Esophagus mucosa (tissue), 1 donor: ENCODE measurements around the gene PTGES2. TPM values are rescaled to one million over a fixed set of nuclear protein-coding genes. Genes with fewer than 3 reads are reported as not detected.

Source experiments
- ATAC-seq: fragments of 200-7000 bp; cut with Tn5 transposase; one replicate; pipeline ENCODE4 v1.9.1; 2020
- total RNA-seq: library from RNA; stranded (reverse); gene quantifications from one replicate; pipeline ENCODE4 v1.2.4, GENCODE V29; 2023
- donor health status: DM: yes; HTN: yes; CAD: no.

The PTGES2 gene
- 52.0 TPM for total RNA-seq

DNA sequence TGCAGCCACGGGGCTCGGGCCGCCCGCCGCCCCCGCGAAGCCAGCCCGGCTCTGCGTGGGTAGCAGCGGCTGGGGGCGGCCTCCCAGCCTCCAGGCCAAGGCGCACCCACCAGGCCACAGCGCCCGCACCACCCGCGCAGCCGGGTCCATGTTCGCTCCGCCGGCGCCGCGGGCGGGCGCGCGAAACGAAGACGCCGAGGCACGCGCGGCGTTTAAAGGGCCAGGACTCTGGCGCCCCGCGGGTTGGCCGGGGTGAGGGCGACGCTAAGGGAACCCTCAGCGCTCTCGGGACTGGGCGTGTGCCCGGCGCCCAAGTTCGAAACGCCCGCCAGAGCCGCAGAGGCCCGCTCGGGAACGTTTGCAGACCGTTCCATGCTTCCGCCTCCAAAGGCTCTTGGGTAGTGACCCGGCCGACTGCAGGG is at the start of gene PTGES2:
PTGES2 (minus strand) TSS at position 162 of the 422 bp plus-strand sequence; CDS start at position 150, 12 bp downstream.
- peak; percentile 71 for ATAC-seq

DNA sequence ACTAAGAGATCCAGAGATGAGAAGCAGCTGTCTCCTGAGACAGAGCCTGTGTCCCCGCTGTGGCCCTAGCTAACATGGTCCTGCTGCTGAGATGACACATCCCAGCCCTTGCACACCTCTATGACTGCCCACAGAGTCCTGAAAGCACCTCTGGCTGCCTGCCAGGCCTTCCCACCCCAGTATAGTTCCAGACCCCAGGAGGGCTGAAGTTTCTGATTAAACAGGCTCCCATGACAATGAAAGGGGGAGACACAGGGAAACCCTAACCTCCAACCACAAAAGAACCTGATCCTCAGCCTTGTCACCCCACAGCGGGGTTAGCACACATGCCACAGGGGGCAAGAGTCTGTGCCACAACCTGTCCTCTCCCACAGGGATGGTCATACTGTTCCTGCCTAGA is 48.2 kb upstream of the PTGES2 start:
- ATAC-seq = no peak

DNA sequence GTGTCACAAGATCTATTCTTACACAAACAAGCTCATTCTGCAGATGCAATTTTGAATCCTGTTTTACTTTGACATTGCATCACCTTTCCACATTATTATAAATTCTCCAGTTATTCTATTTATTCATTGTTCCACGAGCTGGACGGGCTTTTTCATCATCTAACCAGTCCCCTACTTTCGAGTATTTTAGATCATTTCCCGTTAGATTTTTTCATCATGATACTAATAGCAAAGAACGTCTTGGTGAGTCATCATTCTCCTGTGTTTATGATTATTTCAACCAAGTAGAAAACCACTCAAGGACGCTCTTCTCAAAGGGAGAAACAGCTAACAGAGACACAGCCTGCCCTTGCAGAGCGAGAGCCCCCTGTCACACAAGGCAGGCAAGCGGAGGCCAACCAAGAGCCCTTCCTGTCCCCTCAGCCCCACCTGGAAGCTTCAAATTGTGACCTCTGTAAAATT is 47.6 kb upstream of the PTGES2 start:
- ATAC-seq = no peak

DNA sequence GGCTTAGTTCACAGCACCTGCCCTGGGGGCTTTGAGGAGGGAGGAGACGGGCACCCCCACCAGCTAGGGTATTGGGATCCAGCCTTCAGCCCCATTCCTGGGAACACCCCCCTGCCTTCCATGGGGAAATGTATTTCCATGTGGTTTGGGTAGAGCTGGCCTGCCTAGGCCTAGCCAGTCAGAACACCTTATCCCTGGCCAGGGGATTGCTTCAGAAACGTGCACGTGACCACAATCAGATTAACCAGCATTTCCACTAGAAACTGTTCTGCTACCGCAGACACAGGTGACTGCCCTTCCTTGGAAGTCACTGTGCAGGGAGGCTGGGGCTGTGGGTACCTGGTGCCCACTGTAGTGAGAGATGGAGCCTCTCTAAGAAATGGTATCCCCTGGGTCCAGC is 46.5 kb upstream of the PTGES2 start:
- no peak for ATAC-seq

DNA sequence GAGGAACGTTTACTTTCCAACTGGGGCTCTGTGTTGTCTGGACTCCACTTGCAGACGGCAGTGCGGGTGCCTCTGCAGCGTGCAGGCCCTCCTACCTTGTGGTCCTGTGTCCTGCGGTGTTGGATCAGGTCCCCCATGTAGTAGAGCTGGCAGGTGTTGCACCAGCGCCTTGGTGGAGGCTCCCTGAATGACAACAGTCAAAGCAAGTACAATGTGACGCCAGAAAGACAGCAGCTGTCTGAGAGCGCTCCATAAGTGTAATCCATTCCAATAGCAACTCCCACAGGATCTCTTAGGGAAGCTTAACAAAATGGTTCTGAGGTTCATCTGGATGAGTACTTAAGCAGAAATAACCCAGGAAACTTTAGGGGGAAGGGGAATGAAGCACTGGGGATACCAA is 42.4 kb upstream of the PTGES2 start:
- no peak for ATAC-seq

DNA sequence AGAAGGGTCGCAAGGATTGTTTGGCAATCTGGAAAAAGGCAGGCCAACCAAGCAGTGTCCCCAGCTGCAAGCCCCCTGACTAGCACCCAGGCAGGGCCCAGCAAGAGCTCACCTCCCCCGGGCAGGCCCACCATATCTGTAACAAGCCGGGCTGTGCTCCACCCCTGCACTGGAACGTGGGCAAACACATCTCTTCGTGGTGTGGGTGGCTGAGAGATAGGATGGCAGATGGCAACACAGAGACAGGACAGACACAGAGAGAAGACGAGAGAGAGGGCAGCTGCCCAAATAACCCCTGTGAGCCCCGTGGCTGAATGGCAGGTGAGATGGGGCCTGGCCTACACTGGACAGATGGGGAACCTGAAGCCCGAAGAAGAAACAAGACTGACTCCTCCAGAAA is 42.0 kb upstream of the PTGES2 start:
- ATAC-seq = no peak

DNA sequence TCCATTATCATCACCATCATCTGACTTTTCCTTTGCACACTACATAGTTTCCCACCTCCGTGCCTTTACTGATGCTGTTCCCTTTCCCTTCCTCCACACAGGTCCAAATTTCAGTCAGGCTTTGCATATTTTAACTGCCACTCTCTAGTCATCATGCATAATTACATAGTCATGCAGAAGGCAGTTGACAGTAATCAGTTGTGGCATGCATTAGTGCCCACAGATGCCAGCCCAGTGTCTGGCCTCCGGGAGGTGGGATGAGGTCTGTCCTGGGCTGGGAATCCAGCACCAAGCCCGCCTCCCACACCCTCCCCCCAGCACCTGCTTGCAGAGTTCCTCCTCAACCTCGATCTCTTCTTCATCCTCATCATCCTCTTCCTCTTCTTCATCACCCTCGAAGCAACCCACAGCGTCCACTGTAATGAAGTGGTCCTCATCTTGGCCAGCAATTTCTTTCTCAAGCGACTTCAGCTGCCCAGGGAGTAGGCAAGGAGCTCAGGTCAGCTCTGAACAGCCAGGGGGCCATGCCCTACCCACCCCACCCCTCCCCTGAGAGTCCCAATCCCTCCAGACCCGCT is 41.3 kb upstream of the PTGES2 start:
- ATAC-seq = no peak

DNA sequence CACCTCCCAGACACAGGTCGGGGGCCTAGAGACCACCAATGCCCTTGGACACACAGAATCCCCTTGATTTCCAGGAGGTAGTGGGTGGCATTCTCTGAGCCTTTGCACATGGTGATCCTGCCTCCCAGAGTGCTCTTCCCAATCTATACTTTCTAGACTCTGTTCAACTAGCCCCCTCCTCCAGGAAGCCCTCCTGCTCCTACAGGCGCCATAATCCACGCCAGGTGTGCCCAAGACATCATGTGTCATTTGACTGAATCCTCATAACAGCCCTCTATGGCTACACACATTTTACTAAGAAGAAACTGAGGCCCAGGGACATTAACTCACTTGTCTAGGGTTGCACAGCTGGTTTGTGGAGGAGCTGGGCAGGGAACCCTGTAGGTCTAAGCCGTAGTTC is 39.7 kb upstream of the PTGES2 start:
- ATAC-seq = no peak

DNA sequence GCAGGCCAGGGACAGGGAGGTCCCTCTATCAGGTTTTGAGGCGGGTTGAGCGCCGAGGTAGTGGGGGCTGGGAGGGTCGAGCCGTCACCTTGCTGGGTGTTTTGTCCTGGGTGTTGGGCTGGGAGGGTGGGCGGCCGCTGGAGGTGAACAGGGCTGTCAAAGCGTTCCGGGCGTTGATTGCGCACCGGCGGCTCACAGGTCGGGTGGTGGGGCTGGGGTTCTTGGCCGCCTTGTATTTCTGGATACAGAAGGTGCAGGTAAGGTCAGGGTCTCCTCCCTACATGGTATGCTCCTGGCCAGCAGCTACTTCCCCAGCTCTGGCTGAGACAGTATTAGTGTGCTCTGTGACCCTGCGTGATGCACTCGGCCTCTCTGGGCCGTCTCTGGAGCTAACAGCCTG is 38.6 kb upstream of the PTGES2 start:
- no peak for ATAC-seq

DNA sequence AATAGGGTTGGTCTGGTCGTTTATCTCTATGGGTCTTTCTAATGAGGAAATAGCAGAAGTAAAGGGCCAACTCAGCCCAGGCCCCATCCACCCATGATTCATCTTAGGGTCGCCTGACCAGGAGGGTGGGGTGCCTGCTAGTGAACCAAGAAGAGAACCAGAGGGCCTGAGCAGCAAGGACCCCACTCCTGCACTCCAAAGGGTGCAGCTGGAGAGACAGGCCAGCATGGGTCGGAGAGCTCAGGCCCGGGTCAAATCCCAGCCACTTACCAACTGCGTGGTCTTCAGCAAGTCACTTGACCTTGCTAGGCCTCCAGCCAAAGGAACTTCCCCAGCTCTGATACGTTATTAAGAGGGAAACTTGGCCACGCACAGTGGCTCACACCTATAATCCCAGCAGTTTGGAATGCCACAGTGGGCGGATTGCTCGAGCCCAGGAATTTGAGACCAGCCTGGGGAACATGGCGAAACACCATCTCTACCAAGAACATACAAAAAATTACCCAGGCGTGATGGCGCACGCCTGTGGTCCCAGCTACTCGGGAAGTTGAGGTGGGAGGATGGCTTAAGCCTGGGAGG is 36.9 kb upstream of the PTGES2 start:
- ATAC-seq = no peak

DNA sequence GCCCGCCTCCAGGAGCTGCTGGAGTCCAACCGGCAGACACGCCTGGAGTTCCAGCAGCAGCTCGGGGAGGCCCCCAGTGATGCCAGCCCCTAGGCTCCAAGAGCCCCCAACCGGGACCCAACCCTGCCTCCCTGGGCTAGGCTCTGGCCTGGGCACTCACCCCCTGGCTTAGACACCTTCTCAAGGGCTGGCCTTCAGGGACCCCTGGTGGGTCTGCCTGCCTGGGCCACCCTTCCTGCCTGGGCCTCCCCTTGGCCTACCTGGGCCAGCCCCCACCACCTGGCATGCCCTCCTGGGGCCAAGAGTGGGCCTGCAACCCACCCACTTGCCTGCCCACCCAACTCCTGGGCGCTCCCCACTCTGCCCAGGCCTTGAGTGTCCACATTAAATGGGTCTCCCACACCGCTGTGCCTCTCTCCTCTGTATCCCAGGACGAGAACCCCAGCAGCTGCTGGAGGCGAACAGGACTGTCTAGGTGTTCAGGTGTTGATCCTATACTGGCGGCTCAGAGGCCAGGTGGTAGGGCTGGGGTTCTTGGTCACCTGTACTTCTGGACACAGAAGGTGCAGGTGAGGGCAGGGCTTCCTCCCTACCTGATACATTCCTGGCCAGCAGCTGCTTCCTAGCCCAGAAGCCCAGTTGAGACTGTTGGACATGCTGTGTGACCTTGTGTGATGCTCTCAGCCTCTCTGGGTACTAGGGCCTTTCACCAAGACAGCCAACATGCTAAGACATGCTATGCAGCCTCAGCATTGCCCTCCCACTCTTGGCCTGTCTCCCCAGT is 36.2 kb upstream of the PTGES2 start:
- ATAC-seq = no peak

DNA sequence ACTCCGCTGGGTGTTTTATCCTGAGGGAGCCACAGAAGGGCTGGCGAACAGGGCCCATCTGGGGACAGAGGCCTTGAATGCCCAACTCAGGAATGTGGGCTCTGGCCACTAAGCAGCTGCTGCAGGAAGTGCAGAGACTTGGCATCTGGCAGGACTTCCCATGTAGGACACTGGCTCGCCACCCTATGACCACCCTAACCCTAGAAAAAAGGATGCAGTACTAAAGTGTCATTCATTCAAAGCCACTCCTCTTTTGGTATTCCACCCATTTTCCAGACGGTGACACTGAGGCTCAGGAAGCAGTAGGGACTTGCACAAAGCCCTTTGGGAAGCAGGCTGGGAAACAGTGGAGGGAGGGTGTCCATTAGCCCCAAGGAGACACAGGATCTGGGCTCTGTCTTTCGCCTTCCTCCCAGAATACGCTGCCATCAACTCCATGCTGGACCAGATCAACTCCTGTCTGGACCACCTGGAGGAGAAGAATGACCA is 35.5 kb upstream of the PTGES2 start:
- no peak for ATAC-seq

DNA sequence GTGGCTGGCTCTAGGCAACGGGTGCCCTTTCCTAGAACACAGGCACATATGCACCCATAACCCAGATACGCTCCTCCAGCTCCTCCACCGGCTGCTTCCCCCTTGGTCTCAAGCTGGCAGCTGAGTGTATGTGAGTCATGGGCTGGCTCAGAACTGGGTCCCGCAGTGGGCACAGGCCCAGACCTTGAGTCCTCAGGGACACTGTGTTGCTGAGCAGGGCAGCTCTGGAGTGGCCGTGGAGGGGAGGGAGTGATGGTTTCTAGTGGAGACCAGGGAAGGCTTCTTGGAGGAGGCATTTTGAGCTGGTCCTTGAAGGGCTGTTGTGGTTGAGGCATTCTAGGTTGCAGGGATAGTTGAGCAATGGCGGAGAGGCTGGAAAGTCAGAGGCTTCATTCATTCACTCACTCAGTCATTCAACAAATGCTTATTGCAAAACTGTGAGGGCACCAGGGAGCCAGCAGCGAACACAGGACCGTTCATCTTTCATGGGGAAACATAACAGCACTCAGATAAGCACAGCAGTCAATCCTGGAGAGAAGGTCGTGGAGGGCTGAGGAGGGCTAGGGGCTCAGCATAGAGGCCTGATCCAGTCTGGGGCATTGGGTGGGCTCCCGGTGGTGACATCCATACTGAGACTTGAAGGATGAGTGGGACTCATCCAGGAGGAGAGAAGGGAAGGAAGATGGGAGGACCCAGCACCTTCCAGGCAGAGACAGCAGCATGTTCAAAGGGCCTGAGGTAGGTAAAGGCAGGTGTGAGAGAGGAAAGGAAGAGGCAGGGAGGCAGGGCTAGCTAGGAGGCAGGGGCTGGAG is 34.9 kb upstream of the PTGES2 start:
- ATAC-seq = no peak

DNA sequence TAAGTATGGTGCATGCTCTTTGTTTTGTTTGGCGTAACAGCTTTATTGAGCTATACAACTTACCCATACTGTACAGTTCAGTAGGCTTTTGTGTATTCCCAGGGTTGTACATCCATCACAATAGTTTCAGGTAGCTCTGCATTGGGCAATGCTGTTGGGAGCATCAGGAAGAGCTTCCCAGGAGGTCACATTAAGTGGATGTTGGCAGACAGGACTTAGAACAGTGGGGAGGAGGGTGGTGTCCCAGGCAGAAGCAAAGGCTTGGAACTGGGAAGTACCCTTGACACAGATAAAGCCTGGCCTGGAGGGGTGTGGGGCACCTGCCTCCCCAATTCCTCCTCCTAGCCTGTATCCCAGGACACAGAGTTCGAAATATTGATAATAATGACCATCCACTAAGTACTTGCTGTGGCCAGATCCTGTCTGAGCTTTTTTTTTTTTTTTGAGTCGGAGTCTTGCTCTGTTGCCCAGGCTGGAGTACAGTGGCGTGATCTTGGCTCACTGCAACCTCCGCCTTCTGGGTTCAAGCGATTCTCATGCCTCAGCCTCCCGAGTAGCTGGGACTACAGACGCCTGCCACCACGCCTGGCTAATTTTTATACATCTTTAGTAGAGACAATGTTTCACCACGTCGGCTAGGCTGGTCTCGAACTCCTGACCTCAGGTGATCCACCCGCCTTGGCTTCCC is 33.8 kb upstream of the PTGES2 start:
- no peak for ATAC-seq

DNA sequence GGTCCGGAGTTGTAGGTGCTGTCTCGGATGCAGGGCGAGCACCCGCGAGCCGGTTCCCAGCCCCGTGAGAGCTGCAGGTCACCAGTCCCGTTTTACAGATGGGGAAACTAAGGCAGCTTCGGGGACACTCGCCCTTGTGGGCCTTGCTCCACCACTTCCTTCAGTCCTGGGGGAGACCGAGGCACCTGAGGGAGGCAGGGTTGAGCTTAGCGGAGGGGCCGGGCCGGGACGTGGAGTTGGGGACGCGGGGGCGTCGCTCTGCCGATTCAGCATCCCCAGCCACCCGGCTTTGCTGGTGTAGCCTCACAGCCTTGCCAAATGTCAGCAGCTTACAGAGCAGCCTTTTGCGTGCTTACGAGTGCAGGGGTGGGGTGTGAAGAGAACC is 33.1 kb upstream of the PTGES2 start:
- peak; percentile 1 for ATAC-seq

DNA sequence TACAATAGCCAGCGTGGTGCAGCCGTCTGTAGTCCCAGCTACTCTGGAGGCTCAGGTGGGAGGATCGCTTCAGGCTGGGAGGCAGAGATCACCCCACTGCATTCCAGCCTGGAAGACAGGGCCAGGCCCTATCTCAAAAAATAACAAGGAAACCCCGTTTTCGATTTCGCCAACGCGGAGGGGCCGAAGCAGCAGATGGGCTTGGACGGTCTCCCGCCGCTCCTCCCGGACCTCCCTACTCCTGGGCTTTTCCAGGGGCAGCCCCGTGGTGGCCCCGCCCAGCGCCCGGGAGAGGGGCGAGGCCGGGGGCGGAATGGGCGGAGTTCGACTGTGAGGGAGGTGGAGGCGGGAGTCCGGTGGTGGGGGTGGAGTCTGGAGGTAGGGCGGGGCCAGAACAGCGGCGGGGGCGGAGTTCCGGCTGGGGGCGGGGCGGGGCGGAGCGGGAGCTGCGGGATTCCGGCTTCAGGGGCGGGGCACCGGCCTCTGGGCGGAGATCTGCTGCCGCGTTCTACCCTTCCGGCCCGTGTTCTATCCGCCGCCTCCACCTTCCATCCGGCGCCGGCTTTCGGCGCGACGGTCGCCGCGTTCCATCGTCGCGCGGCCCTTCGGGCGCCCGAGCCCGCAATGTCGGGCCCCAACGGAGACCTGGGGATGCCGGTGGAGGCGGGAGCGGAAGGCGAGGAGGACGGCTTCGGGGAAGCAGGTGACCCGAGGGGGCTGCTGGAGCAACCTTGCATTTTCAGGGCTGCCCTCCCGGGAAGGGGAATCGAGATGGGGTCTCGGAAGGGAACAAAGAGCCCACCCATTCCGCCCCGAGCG is 32.5 kb upstream of the PTGES2 start, which contains the start of gene BBLN:
BBLN (plus strand) TSS at position 482 of the 819 bp plus-strand sequence; CDS start at position 625, 143 bp downstream.
- ATAC-seq = peak; percentile 90

DNA sequence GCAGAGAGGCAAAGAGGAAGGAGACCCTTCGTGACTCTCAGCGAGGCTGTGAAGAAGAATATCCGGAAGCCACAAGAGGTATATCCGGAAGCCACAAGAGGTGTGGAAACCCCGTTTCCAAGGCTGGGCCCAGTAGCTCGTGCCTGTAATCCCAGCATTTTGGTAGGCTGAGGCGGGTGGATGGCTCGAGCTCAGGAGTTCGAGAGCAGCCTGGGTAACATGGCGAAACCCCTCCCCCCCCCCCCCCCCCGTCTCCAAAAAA is 31.9 kb upstream of the PTGES2 start:
- ATAC-seq = peak; percentile 2

DNA sequence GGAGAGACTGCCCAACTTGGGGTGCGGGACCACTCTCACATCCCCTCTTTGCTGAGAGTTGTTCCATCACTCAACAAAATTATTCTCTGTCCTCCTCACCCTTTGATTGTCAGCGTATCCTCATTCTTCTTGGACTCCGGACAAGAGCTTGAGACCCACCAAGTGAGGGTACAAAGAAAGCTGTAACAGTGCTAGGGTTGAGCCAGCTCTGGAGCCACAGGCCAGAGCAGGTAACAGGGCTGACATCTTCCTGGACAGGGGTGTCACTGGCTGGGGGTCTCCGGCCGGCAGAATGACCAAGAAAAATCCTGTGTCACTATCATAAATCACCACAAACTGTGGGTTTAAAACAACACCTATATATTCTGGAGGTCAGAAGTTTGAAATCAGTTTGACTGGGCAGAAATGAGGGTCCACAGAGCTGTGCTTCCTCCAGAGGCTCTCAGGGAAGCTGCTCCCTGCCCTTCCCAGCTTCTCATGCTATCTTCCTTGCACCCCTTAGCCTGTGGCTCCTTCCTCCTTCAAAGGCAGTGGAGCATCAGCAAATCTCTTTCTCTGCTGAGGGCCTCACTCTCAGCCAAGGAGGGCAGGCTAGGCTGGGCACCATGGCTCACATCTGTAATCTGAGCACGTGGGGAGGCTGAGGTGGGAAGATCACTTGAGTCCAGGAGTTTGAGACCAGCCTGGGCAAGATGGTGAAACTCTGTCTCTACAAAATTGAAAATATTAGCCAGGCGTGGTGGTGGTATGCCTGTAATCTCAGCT is 28.4 kb upstream of the PTGES2 start:
- ATAC-seq = no peak

DNA sequence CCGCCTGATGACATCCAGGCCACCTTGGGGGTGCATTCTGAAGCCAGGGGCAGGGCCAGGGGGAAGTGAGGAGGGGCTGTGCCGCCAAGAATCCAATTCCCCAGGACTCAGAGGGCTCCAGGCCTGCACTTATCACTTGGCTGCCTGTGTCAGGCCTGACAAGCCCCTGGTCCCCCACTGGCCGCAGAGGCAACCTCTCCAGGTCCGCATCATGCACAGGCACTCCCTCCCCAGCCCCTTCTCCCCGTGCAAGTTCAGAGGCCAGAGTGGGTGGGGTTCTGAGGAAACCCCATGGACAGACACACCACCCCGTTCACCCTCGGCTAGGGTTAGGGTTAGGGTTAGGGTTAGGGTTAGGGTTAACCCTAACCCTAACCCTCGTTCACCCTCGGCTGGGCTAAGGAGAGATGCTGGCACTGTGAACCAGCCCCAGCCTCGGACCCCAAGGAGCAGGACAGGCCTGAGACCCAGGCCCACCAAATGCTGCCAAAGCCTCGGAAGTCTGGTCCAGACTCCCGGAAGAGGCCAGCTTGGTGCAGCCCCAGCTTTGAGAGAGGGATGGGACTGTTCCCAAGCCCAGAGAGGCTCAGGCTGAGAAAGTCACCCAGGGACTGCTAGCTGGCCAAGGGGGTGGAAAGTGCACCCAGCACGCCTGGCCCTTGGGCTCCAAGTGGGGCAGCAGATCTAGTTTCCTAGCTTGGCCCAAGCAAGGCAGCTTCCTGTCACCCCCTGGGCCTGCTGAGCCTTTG is 26.6 kb upstream of the PTGES2 start:
- ATAC-seq = no peak
